H1 (cell line): ENCODE measurements around the gene ELP1. TPM values are rescaled to one million over a fixed set of nuclear protein-coding genes. Genes with fewer than 3 reads are reported as not detected.

Source experiments
- CTCF ChIA-PET: fragments of 300-600 bp; sonication (Branson Sonifier 250); formaldehyde crosslinking; loops from one replicate; lab custom pipeline; 2021; ENCODE audit not compliant: partially characterized antibody; lab: Charles Lee
- POLR2A ChIA-PET: fragments of 300-600 bp; sonication (Branson Sonifier 250); formaldehyde crosslinking; loops from one replicate; lab custom pipeline; 2021; ENCODE audit warnings: inconsistent platforms; ENCODE audit not compliant: partially characterized antibody; lab: Charles Lee
- DNase-seq, 2 experiments: peaks; one replicate each; pipeline versions ENCODE4 v3.0.0 to v3.0.0-alpha.2; 2010 to 2022; ENCODE audit warnings: low spot score in 2 of 2, low read depth in 1 of 2, mixed read lengths in 1 of 2
- FAIRE-seq: peaks from 2 replicates; lab custom pipeline; 2011; peaks lifted over from hg19 to GRCh38; lab: Jason Lieb, UNC
- H2AFZ ChIP-seq: 2 replicates; pipeline ENCODE4 v1.8.1; 2012; ENCODE audit warnings: low read length, inconsistent platforms
- H2AK5ac ChIP-seq: 2 replicates; pipeline ENCODE4 v1.6.1; 2013; ENCODE audit warnings: low read depth, low read length
- H2BK120ac ChIP-seq: replicated peaks from 2 replicates; pipeline ENCODE3; 2013; ENCODE audit warnings: low read depth, low read length, inconsistent platforms
- H2BK12ac ChIP-seq: 2 replicates; pipeline ENCODE4 v1.6.1; 2013; ENCODE audit warnings: low read depth, low read length
- H2BK15ac ChIP-seq: 2 replicates; pipeline ENCODE4 v1.6.1; 2013; ENCODE audit warnings: low read length
- H2BK20ac ChIP-seq: 2 replicates; pipeline ENCODE4 v1.6.1; 2013; ENCODE audit warnings: low read length
- H2BK5ac ChIP-seq: 2 replicates; pipeline ENCODE4 v1.6.1; 2013; ENCODE audit warnings: low read depth, low read length
- H3K14ac ChIP-seq: 2 replicates; pipeline ENCODE4 v1.6.1; 2013; ENCODE audit warnings: inconsistent platforms; ENCODE audit not compliant: insufficient read length
- H3K18ac ChIP-seq: 2 replicates; pipeline ENCODE4 v1.6.1; 2013; ENCODE audit warnings: low read length; ENCODE audit errors: extremely low read depth
- H3K23ac ChIP-seq: 2 replicates; pipeline ENCODE4 v1.6.1; 2013; ENCODE audit warnings: inconsistent platforms; ENCODE audit not compliant: insufficient read length
- H3K23me2 ChIP-seq: 2 replicates; pipeline ENCODE4 v1.6.1; 2013; ENCODE audit warnings: low read depth, low read length
- H3K27ac ChIP-seq: 2 replicates; pipeline ENCODE4 v1.6.1; 2011; ENCODE audit warnings: low read depth, low read length, inconsistent platforms
- H3K27me3 ChIP-seq, 4 experiments: replicated peaks in 1 of 4; 1 replicate in 1 of 4; 2 replicates in 3 of 4; pipeline versions ENCODE4 v1.6.1 to v1.8.1; 2011 to 2013; ENCODE audit warnings: low read length in 3 of 4, mild to moderate bottlenecking in 3 of 4, inconsistent platforms in 2 of 4, mixed read lengths in 2 of 4, moderate library complexity in 1 of 4; ENCODE audit not compliant: control insufficient read depth in 3 of 4, insufficient read depth in 3 of 4; ENCODE audit errors: extremely low read depth in 1 of 4
- H3K36me3 ChIP-seq, 4 experiments: 2 replicates each; pipeline versions ENCODE4 v1.6.1 to v1.8.1; 2011 to 2013; ENCODE audit warnings: mild to moderate bottlenecking in 4 of 4, low read length in 3 of 4, moderate library complexity in 2 of 4, control low read depth in 1 of 4, inconsistent platforms in 1 of 4; ENCODE audit not compliant: insufficient read depth in 4 of 4, control insufficient read depth in 2 of 4
- H3K4ac ChIP-seq: replicated peaks from 2 replicates; pipeline ENCODE3; 2013; ENCODE audit warnings: low read length, low read depth, mixed read lengths, inconsistent platforms; ENCODE audit not compliant: insufficient read length
- H3K4me1 ChIP-seq, 4 experiments: replicated peaks in 1 of 4; 1 replicate in 1 of 4; 2 replicates in 3 of 4; pipeline versions ENCODE4 v1.6.1 to v1.8.1; 2011 to 2013; ENCODE audit warnings: low read length in 3 of 4, inconsistent platforms in 2 of 4, mixed read lengths in 1 of 4; ENCODE audit not compliant: insufficient read depth in 4 of 4, control insufficient read depth in 3 of 4
- H3K4me2 ChIP-seq, 2 experiments: 2 replicates each; pipeline versions ENCODE4 v1.6.1 to v1.8.1; 2011 to 2013; ENCODE audit warnings: low read depth in 2 of 2, low read length in 2 of 2, control low read depth in 1 of 2, inconsistent platforms in 1 of 2, mild to moderate bottlenecking in 1 of 2; ENCODE audit not compliant: insufficient read depth in 1 of 2
- H3K4me3 ChIP-seq, 4 experiments: fragments of 200-600, 300-600 bp in 1 of 4; sonication (generic), shearing (Covaris generic), sonication (Bioruptor Twin) in 1 of 4; 2 replicates each; pipeline versions ENCODE4 v1.5.1 to v1.8.1; 2011 to 2016; ENCODE audit warnings: low read length in 4 of 4, low read depth in 3 of 4, control low read depth in 2 of 4, inconsistent platforms in 2 of 4, mild to moderate bottlenecking in 2 of 4, mixed read lengths in 1 of 4, moderate library complexity in 1 of 4; ENCODE audit not compliant: insufficient read depth in 2 of 4; ENCODE audit errors: extremely low read depth in 1 of 4
- H3K56ac ChIP-seq: replicated peaks from 2 replicates; pipeline ENCODE3; 2013; ENCODE audit warnings: low read depth, mild to moderate bottlenecking, mixed read lengths, low read length, inconsistent platforms; ENCODE audit not compliant: insufficient read length
- H3K79me1 ChIP-seq: 2 replicates; pipeline ENCODE4 v1.6.1; 2013; ENCODE audit warnings: low read depth, low read length, control low read depth
- H3K79me2 ChIP-seq, 2 experiments: 2 replicates each; pipeline versions ENCODE4 v1.6.1 to v1.8.1; 2012 to 2013; ENCODE audit warnings: low read length in 2 of 2, mild to moderate bottlenecking in 2 of 2, inconsistent platforms in 1 of 2; ENCODE audit not compliant: insufficient read depth in 2 of 2, control insufficient read depth in 1 of 2
- H3K9ac ChIP-seq, 4 experiments: replicated peaks in 1 of 4; 1 replicate in 1 of 4; 2 replicates in 3 of 4; pipeline versions ENCODE4 v1.6.1 to v1.8.1; 2011 to 2013; ENCODE audit warnings: low read depth in 3 of 4, low read length in 3 of 4, control low read depth in 2 of 4, mild to moderate bottlenecking in 2 of 4, moderate library complexity in 2 of 4, inconsistent platforms in 1 of 4; ENCODE audit errors: extremely low read depth in 1 of 4
- H3K9me3 ChIP-seq, 2 experiments: 2 replicates each; pipeline versions ENCODE4 v1.6.1 to v1.8.1; 2012 to 2013; ENCODE audit warnings: mild to moderate bottlenecking in 2 of 2, moderate library complexity in 2 of 2, control low read depth in 1 of 2, inconsistent platforms in 1 of 2, low read depth in 1 of 2, low read length in 1 of 2, mixed read lengths in 1 of 2; ENCODE audit not compliant: insufficient read depth in 2 of 2
- H4K20me1 ChIP-seq, 2 experiments: replicated peaks in 1 of 2; 2 replicates each; pipeline versions ENCODE3 to v1.8.1; 2011 to 2013; ENCODE audit warnings: inconsistent platforms in 2 of 2, low read length in 2 of 2, mild to moderate bottlenecking in 1 of 2; ENCODE audit not compliant: insufficient read depth in 2 of 2, control insufficient read depth in 1 of 2
- H4K5ac ChIP-seq: 2 replicates; pipeline ENCODE4 v1.6.1; 2013; ENCODE audit warnings: low read length, low read depth, mixed read lengths, inconsistent platforms; ENCODE audit not compliant: insufficient read length
- H4K8ac ChIP-seq: 2 replicates; pipeline ENCODE4 v1.8.0; 2013; ENCODE audit warnings: mild to moderate bottlenecking, moderate library complexity, low read length, inconsistent platforms; ENCODE audit not compliant: insufficient read depth; ENCODE audit errors: extremely low read depth
- H4K91ac ChIP-seq: replicated peaks from 2 replicates; pipeline ENCODE3; 2013; ENCODE audit warnings: low read length, mixed read lengths, inconsistent platforms; ENCODE audit not compliant: insufficient read length
- BACH1 ChIP-seq: IDR thresholded peaks from 2 replicates; pipeline ENCODE4 v1.6.1; 2012; ENCODE audit warnings: low read length, improper control_type of control experiment
- EGR1 ChIP-seq: IDR thresholded peaks from 2 replicates; pipeline ENCODE4 v1.6.1; 2011; ENCODE audit warnings: low read depth, low read length, borderline replicate concordance
- EZH2 ChIP-seq: fragments of 200-600 bp; sonication (generic); IDR thresholded peaks from 2 replicates; pipeline ENCODE4 v1.7.1; 2012; ENCODE audit warnings: low read depth, mild to moderate bottlenecking, moderate library complexity, low read length, inconsistent platforms; ENCODE audit not compliant: severe bottlenecking
- GTF2F1 ChIP-seq: IDR thresholded peaks from 2 replicates; pipeline ENCODE4 v1.6.1; 2012; ENCODE audit warnings: low read depth, low read length, improper control_type of control experiment, borderline replicate concordance
- KDM5A ChIP-seq: fragments of 200-600 bp; IDR thresholded peaks from 2 replicates; pipeline ENCODE4 v1.7.1; 2012; ENCODE audit warnings: mild to moderate bottlenecking, low read length, inconsistent platforms, mixed read lengths
- NANOG ChIP-seq: IDR thresholded peaks from 2 replicates; pipeline ENCODE4 v1.6.1; 2011; ENCODE audit warnings: low read length, low read depth, mild to moderate bottlenecking, inconsistent platforms; ENCODE audit not compliant: insufficient read depth, poor library complexity, severe bottlenecking
- NRF1 ChIP-seq: IDR thresholded peaks from 2 replicates; pipeline ENCODE4 v1.6.1; 2011; ENCODE audit warnings: mild to moderate bottlenecking, low read depth, low read length, improper control_type of control experiment
- RXRA ChIP-seq: IDR thresholded peaks from 2 replicates; pipeline ENCODE4 v1.6.1; 2011; ENCODE audit warnings: low read depth, mild to moderate bottlenecking, low read length, moderate library complexity; ENCODE audit not compliant: insufficient read depth
- WGBS, 2 experiments: shearing (Covaris generic) in 1 of 2; methylation state at CpG; one replicate each; pipeline versions ENCODE4 v1.1.6 to v1.1.7; 2013 to 2015; ENCODE audit warnings: low lambda C conversion rate in 2 of 2, mixed read lengths in 2 of 2, inconsistent platforms in 1 of 2, low coverage in 1 of 2, missing lambda C conversion rate in 1 of 2; ENCODE audit not compliant: insufficient replicate concordance in 2 of 2, insufficient coverage in 1 of 2, insufficient read length in 1 of 2; ENCODE audit errors: extremely low coverage in 1 of 2, missing lambda C conversion rate in 1 of 2; 5-methylcytosine and 5-hydroxymethylcytosine counted together
- polyA plus RNA-seq, 7 experiments: library from polyadenylated mRNA; depleted of rRNA in 3 of 7; stranded (reverse) in 5 of 7; unstranded in 2 of 7; fragments of >200 nt in 5 of 7; fragments of 200-250 nt in 2 of 7; gene quantifications; 1 replicate in 5 of 7; 2 replicates in 1 of 7; 4 replicates in 1 of 7; pipeline versions ENCODE4 v1.2.1 to v1.2.3, GENCODE V29; 2011 to 2013; ENCODE audit warnings: missing spikeins in 2 of 7, mixed read lengths in 2 of 7
- total RNA-seq: library from RNA; stranded (reverse); fragmentation: NEBNext Ultra II Directional; extraction: Animal tissue kit (Norgen Biotek cat#: 25700); gene quantifications from 2 replicates; pipeline ENCODE4 v1.2.1, GENCODE V29; 2021
- TF ChIP-seq, protein P1 (sequence below): IDR thresholded peaks from 2 replicates; pipeline ENCODE4 v1.6.1; 2012; ENCODE audit warnings: inconsistent platforms

Gene ELP1
- total and polyA plus RNA-seq, 2 of the 8 experiments (the other 6 are each of a cell fraction or from before 2014, with no cell fraction given) = 13.9 to 31.3 TPM

DNA sequence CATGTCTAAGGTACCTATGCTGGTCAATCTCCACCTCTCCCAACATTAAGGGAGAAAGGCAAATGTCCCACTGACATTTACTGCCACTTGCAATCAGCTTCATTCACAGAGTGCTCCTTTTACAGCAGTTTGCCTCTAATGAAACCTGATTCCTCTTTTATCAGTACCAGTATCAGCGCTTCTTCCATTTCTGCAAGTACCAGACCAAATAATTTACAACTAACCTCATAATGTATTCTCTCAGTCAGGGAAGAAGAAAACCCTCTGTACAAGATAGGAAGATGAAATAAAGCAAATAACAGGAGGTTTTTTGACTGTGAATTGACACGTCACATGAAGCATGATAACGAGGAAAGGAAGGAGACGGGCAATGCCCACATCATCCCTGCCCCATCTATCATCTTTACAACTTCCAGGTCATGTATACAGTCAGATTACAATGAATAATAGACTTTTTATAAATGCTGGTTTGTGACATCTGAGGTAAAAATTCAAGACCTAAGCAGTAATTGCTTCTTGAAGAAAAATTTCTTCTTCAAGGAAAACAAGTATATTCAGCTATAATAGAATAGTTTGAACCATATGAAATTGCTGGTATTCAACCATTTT, 22.2 kb upstream of the ELP1 start:
- H3K56ac ChIP-seq = no peak overlapping the region
- 85% methylated on average over 4 of the region's 4 CpGs; no CpG with 5 or more reads in 1 of the 2 experiments for WGBS, 2 experiments
- no peak overlapping the region for H4K91ac ChIP-seq
- H2BK15ac ChIP-seq = no peak overlapping the region
- no peak overlapping the region for H3K27ac ChIP-seq
- no peak overlapping the region for H2BK12ac ChIP-seq
- no peak overlapping the region for H3K14ac ChIP-seq
- H3K9ac ChIP-seq = no peak overlapping the region
- DNase-seq (no peak), FAIRE-seq (no peak)
- CTCF ChIA-PET = interaction anchor here (0.8 kb wide), 1 partner anchor 9 kb away, joined by 3 read pairs; no protein-coding TSS in a partner anchor
- H4K20me1 ChIP-seq = no peaks in the 10 kb centered on the region
- H2AK5ac ChIP-seq = no peak overlapping the region
- H3K27me3 ChIP-seq = no peaks in the 10 kb centered on the region
- no peak overlapping the region for H2BK5ac ChIP-seq
- no peak overlapping the region for H3K18ac ChIP-seq
- no peak overlapping the region for H3K4me3 ChIP-seq
- no peak overlapping the region for H3K4ac ChIP-seq
- no peak overlapping the region for H2AFZ ChIP-seq
- H4K8ac ChIP-seq = no peak overlapping the region
- peaks cover 0 to 4% (median 0%) of the 10 kb centered on the region in 4 experiments; a peak in 3 of 8 replicates for H3K36me3 ChIP-seq
- no peak overlapping the region for H3K4me2 ChIP-seq
- H3K23ac ChIP-seq = no peak overlapping the region
- H2BK20ac ChIP-seq = no peak overlapping the region
- no peaks in the 10 kb centered on the region for H3K9me3 ChIP-seq
- no peaks in the 10 kb centered on the region for H3K4me1 ChIP-seq
- H2BK120ac ChIP-seq = no peak overlapping the region
- no peaks in the 10 kb centered on the region for H3K79me2 ChIP-seq
- POLR2A ChIA-PET = no interaction called here
- no peaks in the 10 kb centered on the region for H3K79me1 ChIP-seq
- no peak for TF ChIP-seq BACH1
- no peak for TF ChIP-seq EGR1
- TF ChIP-seq GTF2F1 = no peak
- no peak for TF ChIP-seq KDM5A
- TF ChIP-seq NANOG = no peak
- no peak for TF ChIP-seq RXRA
- TF ChIP-seq, protein P1, sequence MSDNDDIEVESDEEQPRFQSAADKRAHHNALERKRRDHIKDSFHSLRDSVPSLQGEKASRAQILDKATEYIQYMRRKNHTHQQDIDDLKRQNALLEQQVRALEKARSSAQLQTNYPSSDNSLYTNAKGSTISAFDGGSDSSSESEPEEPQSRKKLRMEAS = no peak
- TF ChIP-seq EZH2 = no peak
- no peak for TF ChIP-seq NRF1
- no peak overlapping the region for H4K5ac ChIP-seq
- H3K23me2 ChIP-seq = no peaks in the 10 kb centered on the region
